ENCODE data around the gene HSPA8. TPM values are rescaled to one million over a fixed set of nuclear protein-coding genes. Genes with fewer than 3 reads are reported as not detected.
A peak's percentile ranks its signal among the peaks of the same experiment; 100 is the strongest.

The HSPA8 gene
- total and polyA plus RNA-seq, 5 donors: 275 to 1,250 (median 810) TPM

DNA sequence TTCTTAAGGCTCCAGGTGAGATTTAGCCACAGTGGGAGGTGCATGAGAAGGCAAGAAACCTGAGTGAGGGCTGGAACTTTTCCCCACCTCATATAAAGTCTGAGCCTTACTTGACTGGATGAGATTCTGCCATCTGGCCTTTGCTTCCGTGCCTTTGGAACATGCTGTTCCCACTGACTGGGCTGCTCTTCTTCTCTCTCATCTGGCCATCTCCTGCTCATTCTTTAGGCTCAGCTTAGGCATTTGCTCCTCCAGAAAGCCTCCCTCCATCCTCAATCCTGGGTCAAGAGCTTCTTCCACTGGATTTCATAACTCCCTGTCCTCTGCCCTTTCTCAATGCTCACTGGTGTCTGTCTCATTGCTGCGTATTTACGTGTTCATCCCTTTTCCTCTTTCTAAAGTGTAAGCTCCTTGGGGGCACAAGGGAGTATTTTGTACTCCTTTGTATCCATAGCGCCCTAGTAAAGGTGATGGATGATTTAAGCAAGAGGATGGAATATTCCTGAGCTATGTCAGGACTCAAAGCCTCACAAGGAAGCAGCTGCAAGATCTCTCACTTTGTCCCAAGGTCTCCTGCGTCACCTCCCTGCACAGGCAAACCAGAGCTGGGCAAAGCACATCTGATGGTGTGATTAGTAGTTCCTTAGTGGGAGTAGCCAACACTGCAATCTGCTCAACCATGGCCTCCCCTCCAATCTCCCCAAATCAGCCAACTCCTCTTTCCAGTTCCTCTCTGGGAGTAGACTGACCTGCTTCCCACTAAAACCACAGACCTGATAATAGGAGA, 15.3 kb downstream of the HSPA8 start:
- Histone ChIP-seq H3K9me3 (ENCODE audit: control insufficient read depth, low read length) (no peaks in the 10 kb centered on the region), H3K27me3 (ENCODE audit: control insufficient read depth, insufficient read depth) (no peaks in the 10 kb centered on the region), H3K4me3 (ENCODE audit: low read length) (no peak overlapping the region), H3K27ac (ENCODE audit: low read length) (no peak overlapping the region), H3K4me1 (ENCODE audit: control insufficient read depth, insufficient read depth, low read length) (no peaks in the 10 kb centered on the region)
- DNase-seq: no peak
- no peak for ATAC-seq
- WGBS: 82% methylated on average over 5 of the region's 5 CpGs
- intact Hi-C loops (cut with DNase I): no loop called here

DNA sequence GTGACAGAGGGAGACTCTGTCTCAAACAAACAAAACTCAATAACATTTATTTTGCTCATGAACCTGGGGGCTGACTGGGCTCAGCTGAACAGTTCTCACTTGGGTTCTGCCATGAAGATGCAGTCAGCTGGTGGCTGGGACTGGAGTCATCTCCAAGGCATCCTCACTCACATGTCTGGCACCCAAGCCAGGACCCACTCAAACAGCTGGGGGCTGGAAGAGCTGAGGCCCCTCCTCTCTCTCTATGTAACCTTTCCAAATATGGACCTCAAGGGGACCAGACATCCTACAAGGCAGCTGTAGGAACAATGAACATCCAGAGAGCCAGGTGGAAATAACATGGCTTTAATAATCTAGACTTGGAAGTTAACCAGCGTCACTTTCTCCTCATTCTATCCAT, 16.8 kb downstream of the HSPA8 start:
- H3K27ac ChIP-seq (ENCODE audit: low read length): no peak overlapping the region
- H3K4me1 ChIP-seq (ENCODE audit: control insufficient read depth, insufficient read depth, low read length): peaks cover 2% of the 10 kb centered on the region
- H3K9me3 ChIP-seq (ENCODE audit: control insufficient read depth, low read length): no peaks in the 10 kb centered on the region
- DNase-seq (no peak), ATAC-seq (no peak)
- intact Hi-C loops (cut with DNase I): no loop called here
- H3K4me3 ChIP-seq (ENCODE audit: low read length): no peak overlapping the region
- 97% methylated on average over 1 of the region's 1 CpG for WGBS
- H3K27me3 ChIP-seq (ENCODE audit: control insufficient read depth, insufficient read depth): no peaks in the 10 kb centered on the region

DNA sequence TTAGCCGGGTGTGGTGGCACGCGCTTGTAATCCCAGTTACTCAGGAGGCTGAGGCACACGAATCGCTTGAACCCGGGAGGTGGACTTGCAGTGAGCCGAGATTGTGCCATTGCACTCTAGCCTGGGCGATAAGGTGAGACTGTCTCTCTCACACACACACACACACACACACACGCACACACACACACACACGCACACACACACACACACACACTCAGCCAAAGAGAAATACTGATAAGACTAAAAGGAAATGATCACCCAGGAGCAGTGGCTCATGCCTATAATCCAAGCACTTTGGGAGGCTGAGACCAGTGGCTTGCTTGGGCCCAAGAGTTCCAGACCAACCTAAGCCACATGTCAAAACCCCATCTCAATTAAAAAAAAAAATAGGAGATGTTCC, 20.8 kb downstream of the HSPA8 start:
- WGBS: 95% methylated on average over 10 of the region's 10 CpGs
- no peaks in the 10 kb centered on the region for H3K9me3 ChIP-seq (ENCODE audit: control insufficient read depth, low read length)
- no peak for DNase-seq
- H3K27ac ChIP-seq (ENCODE audit: low read length): no peak overlapping the region
- no peak overlapping the region for H3K4me3 ChIP-seq (ENCODE audit: low read length)
- intact Hi-C loops (cut with DNase I): no loop called here
- H3K4me1 ChIP-seq (ENCODE audit: control insufficient read depth, insufficient read depth, low read length): peaks cover 3% of the 10 kb centered on the region
- H3K27me3 ChIP-seq (ENCODE audit: control insufficient read depth, insufficient read depth): no peaks in the 10 kb centered on the region
- no peak for ATAC-seq

DNA sequence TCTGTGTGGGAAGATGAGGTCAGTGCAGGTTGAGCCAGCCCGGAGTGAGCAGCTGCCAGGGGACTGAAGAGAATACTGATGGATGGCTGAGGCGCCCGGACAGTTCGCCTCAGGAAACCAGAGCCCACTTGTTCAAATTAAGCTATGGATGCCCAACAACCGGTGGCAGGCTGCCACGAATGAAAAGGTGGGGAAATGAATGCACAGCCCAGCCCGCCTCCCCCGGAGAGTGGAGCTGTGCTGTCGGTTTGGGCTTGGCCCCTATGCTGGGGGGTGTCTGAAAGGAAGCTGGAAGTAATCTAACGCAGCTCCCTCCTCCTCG, 21.9 kb downstream of the HSPA8 start:
- DNase-seq: peak in 2 of 3 donors; percentile 66
- peak; percentile 60 to 71 for ATAC-seq
- H3K27ac ChIP-seq (ENCODE audit: low read length): no peak overlapping the region
- H3K4me1 ChIP-seq (ENCODE audit: control insufficient read depth, insufficient read depth, low read length): peaks cover 3% of the 10 kb centered on the region
- no peaks in the 10 kb centered on the region for H3K9me3 ChIP-seq (ENCODE audit: control insufficient read depth, low read length)
- no peaks in the 10 kb centered on the region for H3K27me3 ChIP-seq (ENCODE audit: control insufficient read depth, insufficient read depth)
- intact Hi-C loops (cut with DNase I): no loop called here
- WGBS: 29% methylated on average over 11 of the region's 11 CpGs
- H3K4me3 ChIP-seq (ENCODE audit: low read length): no peak overlapping the region

DNA sequence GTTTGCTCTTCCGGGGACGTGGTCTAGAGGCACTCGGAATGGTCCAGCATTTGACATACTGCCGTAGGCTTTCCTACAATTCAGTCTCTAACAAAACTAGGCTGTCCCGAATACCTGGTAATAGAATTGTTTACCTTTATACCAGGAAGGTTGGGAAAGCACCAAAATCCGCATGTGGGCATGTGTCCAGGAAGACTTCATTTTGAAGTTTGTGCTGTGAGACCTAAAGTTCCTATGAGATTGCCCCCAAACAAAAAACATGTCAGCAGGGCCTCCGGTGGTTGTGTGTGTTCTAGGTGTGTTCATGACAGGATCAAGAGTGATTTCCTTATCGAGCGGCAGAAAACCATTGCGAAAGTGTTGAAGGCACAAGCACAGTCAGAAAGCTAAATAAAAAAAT, 26.1 kb downstream of the HSPA8 start:
- Histone ChIP-seq H3K27ac (ENCODE audit: low read length) (no peak overlapping the region), H3K9me3 (ENCODE audit: control insufficient read depth, low read length) (no peaks in the 10 kb centered on the region), H3K4me3 (ENCODE audit: low read length) (no peak overlapping the region), H3K4me1 (ENCODE audit: control insufficient read depth, insufficient read depth, low read length) (peaks cover 3% of the 10 kb centered on the region), H3K27me3 (ENCODE audit: control insufficient read depth, insufficient read depth) (no peaks in the 10 kb centered on the region)
- DNase-seq: no peak
- intact Hi-C loops (cut with DNase I): no loop called here
- no peak for ATAC-seq
- 89% methylated on average over 10 of the region's 10 CpGs for WGBS

DNA sequence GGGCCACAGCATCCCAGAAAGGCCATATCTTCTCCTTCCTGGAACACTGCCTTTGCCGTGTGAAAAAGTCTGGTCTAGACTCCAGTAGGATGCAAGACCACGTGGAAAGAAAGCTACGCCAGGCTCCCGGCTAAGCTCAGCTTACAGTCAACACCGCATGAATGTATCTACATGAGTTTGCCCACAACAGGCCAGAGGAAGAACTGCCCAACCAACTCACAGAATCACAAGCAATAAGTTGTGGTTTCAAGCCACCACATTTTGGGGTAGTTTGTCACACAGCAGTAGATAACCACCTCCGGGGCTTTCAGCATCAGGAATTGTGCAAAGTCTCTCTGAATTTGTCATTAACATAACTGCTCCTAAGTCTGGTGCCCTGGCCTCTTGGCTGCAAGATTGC, 27.3 kb downstream of the HSPA8 start:
- intact Hi-C loops (cut with DNase I): no loop called here
- no peak overlapping the region for H3K27ac ChIP-seq (ENCODE audit: low read length)
- H3K27me3 ChIP-seq (ENCODE audit: control insufficient read depth, insufficient read depth): no peaks in the 10 kb centered on the region
- H3K9me3 ChIP-seq (ENCODE audit: control insufficient read depth, low read length): no peaks in the 10 kb centered on the region
- WGBS: 77% methylated on average over 6 of the region's 6 CpGs
- DNase-seq: no peak
- H3K4me1 ChIP-seq (ENCODE audit: control insufficient read depth, insufficient read depth, low read length): no peaks in the 10 kb centered on the region
- no peak for ATAC-seq
- no peak overlapping the region for H3K4me3 ChIP-seq (ENCODE audit: low read length)

DNA sequence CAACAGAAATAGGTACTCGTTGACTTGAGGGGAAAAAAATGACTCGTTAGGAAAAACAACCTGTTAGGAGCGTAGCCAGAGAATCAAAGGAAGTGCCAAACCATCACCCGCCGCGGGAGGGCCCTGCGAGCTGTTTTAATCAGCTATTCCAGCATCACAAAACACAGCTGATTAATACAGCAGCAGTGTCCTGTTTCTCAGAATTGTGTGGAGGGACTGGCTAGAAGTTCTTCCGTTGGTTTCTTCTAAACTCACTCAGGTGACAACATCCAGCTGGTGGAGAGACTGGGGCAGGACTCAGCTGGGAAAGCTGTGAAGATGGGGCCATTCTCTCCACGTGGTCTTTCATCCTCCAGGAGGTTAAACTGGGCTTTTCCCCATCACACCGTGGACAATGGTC, 28.0 kb downstream of the HSPA8 start:
- ATAC-seq: peak in 1 of 2 donors; percentile 49
- Histone ChIP-seq H3K27me3 (ENCODE audit: control insufficient read depth, insufficient read depth) (no peaks in the 10 kb centered on the region), H3K4me1 (ENCODE audit: control insufficient read depth, insufficient read depth, low read length) (no peaks in the 10 kb centered on the region), H3K4me3 (ENCODE audit: low read length) (no peak overlapping the region), H3K9me3 (ENCODE audit: control insufficient read depth, low read length) (no peaks in the 10 kb centered on the region), H3K27ac (ENCODE audit: low read length) (no peak overlapping the region)
- DNase-seq: no peak
- intact Hi-C loops (cut with DNase I): no loop called here
- WGBS: 36% methylated on average over 10 of the region's 10 CpGs

DNA sequence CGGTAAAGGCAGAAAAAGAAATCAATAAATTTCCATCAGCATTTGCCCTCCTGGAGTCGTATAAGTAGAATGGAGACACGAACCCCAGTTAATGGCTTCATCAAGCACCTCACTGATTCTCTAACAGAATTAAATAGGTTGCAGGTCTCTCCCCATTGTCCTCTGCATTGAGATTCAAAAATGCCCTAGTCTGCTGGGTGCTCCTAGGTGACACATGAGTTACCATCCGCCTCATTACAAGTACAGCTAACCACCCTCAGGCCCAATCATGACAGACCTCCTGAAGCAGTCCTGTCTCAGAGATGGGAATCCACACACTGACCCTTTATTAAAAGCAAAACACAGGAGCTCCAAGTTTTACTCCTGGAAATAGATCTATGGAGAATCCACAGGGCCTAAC, 31.4 kb downstream of the HSPA8 start:
- H3K9me3 ChIP-seq (ENCODE audit: control insufficient read depth, low read length): no peaks in the 10 kb centered on the region
- 73% methylated on average over 4 of the region's 4 CpGs for WGBS
- no peak for DNase-seq

DNA sequence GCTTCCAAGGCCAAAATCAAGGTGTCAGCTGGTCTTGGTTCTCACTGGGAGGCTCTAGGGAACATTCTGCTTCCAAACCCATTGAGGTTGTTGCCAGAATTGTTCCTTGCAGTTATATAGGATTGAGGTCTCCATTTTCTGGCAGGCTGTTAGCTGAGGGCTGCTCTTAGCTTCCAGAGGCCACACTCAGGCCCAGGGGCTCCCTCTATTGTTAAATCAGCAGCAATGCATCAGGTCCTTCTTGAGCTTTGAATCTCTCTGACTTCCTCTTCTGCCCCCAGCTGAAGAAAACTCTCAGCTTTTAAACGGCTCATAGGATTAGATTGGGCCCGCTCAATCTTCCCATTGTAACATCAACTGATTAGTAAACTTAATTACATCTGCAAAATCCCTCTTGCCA, 41.0 kb downstream of the HSPA8 start:
- no peaks in the 10 kb centered on the region for H3K27me3 ChIP-seq (ENCODE audit: control insufficient read depth, insufficient read depth)
- 47% methylated on average over 2 of the region's 2 CpGs for WGBS
- H3K4me3 ChIP-seq (ENCODE audit: low read length): no peak overlapping the region
- DNase-seq (no peak), ATAC-seq (no peak)
- no peaks in the 10 kb centered on the region for H3K4me1 ChIP-seq (ENCODE audit: control insufficient read depth, insufficient read depth, low read length)
- no peaks in the 10 kb centered on the region for H3K9me3 ChIP-seq (ENCODE audit: control insufficient read depth, low read length)
- intact Hi-C loops (cut with DNase I): loop anchor here in 3 of 4 donors (5.0 kb wide), 1 partner anchor 159 kb away; no protein-coding TSS in a partner anchor
- no peak overlapping the region for H3K27ac ChIP-seq (ENCODE audit: low read length)

More for the DNA sequence above, 31.4 kb downstream of the HSPA8 start:
- Histone ChIP-seq H3K27me3 (ENCODE audit: control insufficient read depth, insufficient read depth) (no peaks in the 10 kb centered on the region), H3K4me3 (ENCODE audit: low read length) (no peak overlapping the region), H3K27ac (ENCODE audit: low read length) (no peak overlapping the region), H3K4me1 (ENCODE audit: control insufficient read depth, insufficient read depth, low read length) (no peaks in the 10 kb centered on the region)
- intact Hi-C loops (cut with DNase I): no loop called here
- ATAC-seq: no peak

DNA sequence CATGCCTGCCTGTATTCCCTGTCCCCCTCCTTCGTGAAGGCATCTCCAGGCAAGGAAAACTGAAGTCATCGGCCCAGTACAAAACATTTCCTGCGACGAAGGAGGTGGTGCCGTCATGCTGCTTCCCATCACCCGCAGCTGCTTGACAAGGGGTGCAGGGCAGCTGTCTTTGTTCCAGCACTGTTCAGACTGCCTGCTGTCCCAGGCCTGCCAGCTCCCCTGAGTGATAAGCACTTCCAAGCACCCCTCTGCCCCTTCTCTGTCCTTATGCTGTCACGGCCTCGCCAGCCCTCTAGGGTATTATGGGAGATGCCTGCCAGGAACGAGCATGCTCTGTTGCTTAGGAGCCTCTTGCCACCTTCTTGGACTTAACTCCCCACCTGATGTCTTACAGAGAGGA, 43.2 kb downstream of the HSPA8 start:
- intact Hi-C loops (cut with DNase I): no loop called here
- WGBS: 52% methylated on average over 9 of the region's 9 CpGs
- no peaks in the 10 kb centered on the region for H3K27me3 ChIP-seq (ENCODE audit: control insufficient read depth, insufficient read depth)
- H3K4me1 ChIP-seq (ENCODE audit: control insufficient read depth, insufficient read depth, low read length): no peaks in the 10 kb centered on the region
- H3K9me3 ChIP-seq (ENCODE audit: control insufficient read depth, low read length): no peaks in the 10 kb centered on the region
- no peak overlapping the region for H3K4me3 ChIP-seq (ENCODE audit: low read length)
- no peak overlapping the region for H3K27ac ChIP-seq (ENCODE audit: low read length)
- ATAC-seq: peak; percentile 57 to 71
- peak in 2 of 3 donors; percentile 12 to 55 for DNase-seq

DNA sequence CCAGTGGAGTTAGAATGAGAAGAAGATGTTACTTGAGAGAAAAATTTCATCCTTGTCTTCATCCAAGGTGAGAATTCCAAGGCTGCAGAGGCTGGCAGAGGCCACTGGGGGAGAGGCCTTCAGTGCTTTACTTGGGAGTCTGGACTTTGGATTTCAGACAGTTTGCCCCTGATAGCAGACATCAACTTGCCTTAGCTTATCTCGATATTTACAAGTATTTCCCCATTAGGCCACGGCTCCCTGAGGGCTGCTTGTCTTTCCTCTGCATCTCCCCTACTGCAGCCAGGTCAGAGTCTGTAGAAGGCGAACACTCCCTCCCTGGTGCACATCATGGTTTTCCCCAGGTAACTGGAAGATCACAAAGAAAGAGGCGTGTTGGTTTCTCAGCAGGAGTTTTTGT, 50.4 kb downstream of the HSPA8 start:
- ATAC-seq (no peak), DNase-seq (no peak)
- WGBS: 51% methylated on average over 4 of the region's 4 CpGs
- Histone ChIP-seq H3K27ac (ENCODE audit: low read length) (no peak overlapping the region), H3K4me1 (ENCODE audit: control insufficient read depth, insufficient read depth, low read length) (no peaks in the 10 kb centered on the region), H3K27me3 (ENCODE audit: control insufficient read depth, insufficient read depth) (no peaks in the 10 kb centered on the region), H3K9me3 (ENCODE audit: control insufficient read depth, low read length) (no peaks in the 10 kb centered on the region), H3K4me3 (ENCODE audit: low read length) (no peak overlapping the region)
- intact Hi-C loops (cut with DNase I): no loop called here
